Measurements from ENCODE around the gene DEFB110.

Gene DEFB110

GRCh38 chr6:50021894-50022293, at the start of gene DEFB110:
TSS of gene DEFB110 (minus strand) at chr6:50021994. CDS start at chr6:50021935, 59 bp downstream.
- DNase-seq = no peak

GRCh38 chr6:50070101-50070500, 48.3 kb upstream of the DEFB110 start:
- DNase-seq = no peak

- DNase-seq = peak; percentile 15
These were observed 40.3 kb upstream of the DEFB110 start for GRCh38 chr6:50062051-50062450.

GRCh38 chr6:50056242-50056641, 34.4 kb upstream of the DEFB110 start:
- DNase-seq = no peak

DNA sequence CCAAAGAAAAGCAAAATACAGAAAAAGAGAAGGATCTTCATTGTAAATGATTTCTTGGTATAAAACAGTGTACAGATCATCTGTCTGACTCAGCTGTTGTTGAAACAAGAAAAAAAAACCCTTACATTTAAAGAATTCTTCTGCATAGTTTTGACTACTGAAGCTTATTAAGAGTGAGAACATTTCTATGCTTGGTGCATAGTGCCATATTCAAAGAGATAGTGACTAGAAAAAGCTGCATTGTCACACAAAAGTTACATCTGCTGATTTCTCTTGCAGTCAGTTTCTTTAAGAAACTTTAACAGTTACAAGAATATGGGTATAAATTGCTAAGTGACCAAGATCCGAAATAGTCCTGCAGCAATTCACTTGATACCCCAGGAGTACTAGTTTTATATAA, 28.0 kb upstream of the DEFB110 start, which contains the start of gene DEFB112:
Gene DEFB112, minus strand, starts transcription at position 101 of the 400 bp plus-strand sequence. Its CDS starts 60 bp downstream, at position 41.
- no peak for DNase-seq

DNA sequence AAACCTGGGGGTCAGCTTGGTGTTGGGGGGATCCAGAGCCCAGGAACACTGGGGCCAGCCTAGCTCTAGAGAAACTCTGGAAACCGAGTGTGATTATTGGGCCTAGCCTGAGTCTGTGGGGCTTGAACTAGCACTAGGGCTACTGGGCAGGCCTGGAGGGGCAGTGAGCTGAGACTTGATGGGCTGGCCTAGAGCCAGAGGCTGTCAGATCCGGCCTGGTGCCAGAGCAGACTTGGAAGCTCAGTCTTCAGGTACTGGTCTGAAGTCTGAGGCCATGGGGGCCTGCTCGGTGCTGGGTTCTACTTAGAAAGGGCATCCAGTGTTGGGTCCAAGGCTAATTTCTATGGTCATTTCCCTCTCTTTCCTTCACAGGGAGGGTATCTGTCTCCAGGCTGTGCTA, 25.2 kb upstream of the DEFB110 start:
- no peak for DNase-seq

DNA sequence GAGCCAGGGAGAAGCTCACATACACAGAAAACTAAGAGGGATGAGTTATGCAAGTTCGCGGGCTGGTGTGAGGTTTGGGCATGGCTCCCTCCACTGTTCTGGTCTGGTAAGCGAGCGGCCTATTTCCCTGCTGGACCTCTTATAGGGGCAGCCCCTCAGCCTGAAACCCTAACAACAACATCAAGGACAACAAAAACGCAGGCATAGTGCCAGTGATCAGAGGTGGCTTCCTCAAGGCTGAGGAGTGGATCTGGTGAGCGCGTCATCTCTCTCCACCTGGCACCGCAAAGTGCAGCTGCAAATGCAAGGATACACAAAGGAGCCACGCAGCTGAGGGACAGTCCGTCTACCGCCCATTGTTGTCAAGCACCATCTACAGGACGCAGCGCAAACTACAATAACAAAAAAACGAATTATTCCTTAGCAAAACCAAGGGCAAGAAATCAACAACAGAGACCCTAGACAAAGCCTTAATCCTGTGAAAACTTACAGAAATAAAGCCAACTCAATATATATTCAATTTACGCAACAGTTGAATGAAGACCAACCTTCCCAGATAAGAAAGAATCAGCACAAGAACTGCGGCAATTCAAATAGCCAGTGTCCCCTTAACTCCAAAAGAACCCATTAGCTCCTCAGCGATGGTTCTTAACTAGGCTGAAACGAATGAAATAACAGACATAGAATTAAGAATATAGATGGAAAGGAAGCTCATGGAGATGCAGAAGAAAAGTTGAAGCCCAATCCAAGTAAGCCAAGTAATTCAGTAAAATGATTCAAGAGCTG, 9.2 kb upstream of the DEFB110 start:
- peak; percentile 38 for DNase-seq

DNA sequence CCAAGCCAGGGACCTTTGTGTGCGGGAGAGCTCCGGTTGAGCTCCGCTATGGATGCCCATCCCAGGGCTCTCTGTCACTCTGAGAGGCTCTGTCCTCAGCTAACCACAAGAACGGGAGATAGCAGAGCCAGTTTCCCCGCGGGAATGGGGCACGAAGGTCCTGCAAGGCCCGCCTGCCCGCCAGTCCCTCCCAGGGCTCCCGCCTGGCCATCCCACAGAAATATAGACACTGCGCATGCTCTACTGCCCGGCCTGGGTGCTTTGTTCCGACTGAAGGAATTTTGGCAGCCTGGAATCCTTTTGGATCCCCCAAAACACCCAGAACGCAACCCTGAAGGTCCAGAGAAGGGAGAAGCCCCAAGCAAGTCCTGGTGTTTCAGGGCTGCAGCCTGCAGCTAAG, 8.6 kb upstream of the DEFB110 start:
- no peak for DNase-seq

GRCh38 chr6:50025258-50025657, 3.5 kb upstream of the DEFB110 start:
- DNase-seq = no peak

- DNase-seq = peak; percentile 83
These were observed 14.0 kb downstream of the DEFB110 start for GRCh38 chr6:50007819-50008218.

GRCh38 chr6:50003139-50003538, 18.7 kb downstream of the DEFB110 start:
- DNase-seq = no peak

DNA sequence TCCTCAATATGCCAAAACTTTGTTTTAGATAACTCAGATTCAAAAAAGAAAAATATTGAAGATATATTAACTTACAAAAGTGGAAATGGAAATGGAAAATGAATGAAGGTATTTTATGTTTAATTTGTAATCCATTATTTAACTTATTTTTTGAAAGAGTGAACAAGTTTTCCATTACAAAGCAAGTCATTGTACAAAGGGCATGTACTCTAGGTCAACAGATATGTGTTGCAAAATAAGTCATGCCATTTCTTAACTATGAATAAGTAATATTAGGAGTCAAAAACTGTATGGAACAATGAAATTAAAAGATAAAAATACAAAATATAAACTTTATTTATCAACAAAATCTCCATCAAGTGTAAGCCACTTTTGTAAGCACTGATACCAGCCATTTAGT, 26.5 kb downstream of the DEFB110 start:
- DNase-seq = no peak

GRCh38 chr6:49988900-49989299, 32.9 kb downstream of the DEFB110 start:
- no peak for DNase-seq

DNA sequence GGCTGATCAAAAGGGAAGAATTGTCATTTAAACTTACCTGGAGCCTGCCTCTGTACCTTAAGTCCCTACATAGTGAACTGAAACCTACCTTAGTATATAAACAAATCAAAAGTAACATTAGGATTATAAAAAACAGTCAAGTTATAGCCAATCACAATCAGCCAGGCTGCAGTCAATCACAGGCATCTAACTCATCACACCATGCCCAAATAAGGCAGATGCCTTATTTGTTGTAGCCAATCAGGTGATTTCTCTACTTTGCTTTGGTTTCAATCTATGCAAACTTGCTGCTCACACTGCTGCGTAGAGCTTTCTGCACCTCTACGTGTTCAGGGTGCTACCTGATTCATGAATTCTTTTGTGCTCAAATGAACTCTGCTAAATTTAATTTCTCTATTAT, 34.0 kb downstream of the DEFB110 start:
- DNase-seq = no peak

GRCh38 chr6:49986551-49986950, 35.2 kb downstream of the DEFB110 start:
- no peak for DNase-seq

DNA sequence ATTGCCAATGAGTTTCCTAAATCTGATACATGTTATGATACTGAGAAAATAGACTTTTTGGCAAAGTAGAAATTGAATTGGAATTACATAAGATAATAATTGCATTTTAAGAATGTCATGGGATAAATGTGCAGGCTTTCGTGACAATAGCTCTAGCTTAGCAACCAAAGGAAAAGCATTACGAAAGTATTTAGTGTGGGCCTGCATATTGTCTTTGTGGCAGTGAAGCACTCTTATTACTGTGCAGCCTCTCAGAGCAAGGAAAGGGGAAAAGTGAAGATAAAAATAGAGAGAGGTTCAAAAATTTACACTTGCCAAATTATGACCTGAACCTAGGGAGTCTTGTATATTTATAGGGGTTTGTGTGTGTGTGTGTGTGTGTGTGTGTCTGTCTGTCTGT, 39.7 kb downstream of the DEFB110 start:
- no peak for DNase-seq

GRCh38 chr6:49980898-49981297, 40.9 kb downstream of the DEFB110 start:
- DNase-seq = peak; percentile 81

DNA sequence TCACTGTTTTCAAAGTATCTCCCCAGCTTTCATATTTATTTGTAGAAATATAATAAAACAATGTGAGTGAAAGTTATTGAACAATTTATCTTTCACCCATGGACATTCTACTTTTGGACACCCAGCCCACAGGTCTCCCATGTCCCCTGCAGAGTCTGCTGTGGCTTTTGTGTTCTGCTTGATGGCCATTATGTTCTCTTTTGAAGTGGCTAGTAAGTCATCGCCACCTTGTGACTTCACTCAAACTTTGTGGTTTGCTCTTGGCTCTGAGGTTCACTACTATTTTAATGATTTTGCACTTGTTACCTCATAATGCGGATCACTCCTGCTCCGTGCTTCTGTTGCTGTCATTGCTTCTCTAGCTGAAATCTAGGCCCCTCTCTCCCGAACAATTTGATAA, 42.2 kb downstream of the DEFB110 start:
- DNase-seq = no peak

DNA sequence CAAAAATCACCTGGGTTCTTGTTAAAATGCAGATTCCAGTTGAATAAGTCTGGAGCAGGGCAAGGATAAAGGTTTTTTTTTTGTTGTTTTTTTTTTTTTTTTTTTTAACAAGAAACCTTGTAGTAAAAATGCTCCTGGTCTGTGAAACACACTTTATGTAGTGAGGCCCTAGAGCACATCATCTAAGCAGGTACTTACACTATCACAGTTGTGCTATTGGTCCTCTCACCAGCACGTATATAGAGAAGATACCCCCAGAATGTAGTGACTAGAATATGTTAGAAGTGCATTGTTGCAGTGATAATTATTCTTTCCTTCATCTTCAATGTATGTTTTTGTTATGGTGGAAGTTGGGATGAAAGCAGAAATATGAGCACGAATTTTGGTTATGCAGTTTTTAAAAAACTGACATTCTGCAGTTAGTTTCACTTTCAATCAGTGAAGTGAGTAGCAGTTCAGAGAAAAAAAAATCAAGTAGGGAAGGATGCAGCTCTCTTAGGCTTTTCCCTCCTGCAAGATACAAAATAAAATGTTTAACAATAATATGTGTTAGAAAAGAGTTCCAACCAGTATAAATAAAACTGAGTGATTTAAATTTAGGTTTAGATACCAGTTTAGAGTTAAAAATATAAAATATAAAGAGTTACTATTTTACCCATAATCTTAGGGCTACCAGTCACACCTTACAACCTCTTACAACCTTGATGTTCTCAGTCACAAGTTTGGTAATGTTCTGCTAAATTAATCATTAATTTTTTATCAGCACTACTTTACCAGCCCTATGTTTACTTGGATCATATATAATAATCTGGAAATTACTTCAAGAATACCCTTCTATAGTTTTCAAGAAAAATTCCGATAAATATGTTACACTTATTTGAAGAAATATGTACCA, 43.2 kb downstream of the DEFB110 start:
- DNase-seq = no peak

GRCh38 chr6:49969605-49970004, 52.2 kb downstream of the DEFB110 start, which contains the start of gene DEFB113:
TSS of gene DEFB113 (minus strand) at chr6:49969625. CDS start at chr6:49969625, 0 bp downstream.
- peak; percentile 34 for DNase-seq
